HFFc6 (cell line): ENCODE results near the gene BRD7. TPM values are rescaled to one million over a fixed set of nuclear protein-coding genes. Genes with fewer than 3 reads are reported as not detected.

Experiments used
- DNase-seq: peaks from one replicate; pipeline ENCODE4 v3.0.0-alpha.2; 2018
- H3K27ac Mint-ChIP-seq: 2 replicates; pipeline ENCODE4 v1.8.0; 2020; ENCODE audit warnings: mild to moderate bottlenecking, mixed read lengths
- H3K27me3 Mint-ChIP-seq: 2 replicates; pipeline ENCODE4 v1.8.0; 2021; ENCODE audit warnings: mild to moderate bottlenecking, moderate library complexity, mixed read lengths; ENCODE audit not compliant: insufficient read depth
- H3K36me3 Mint-ChIP-seq: 2 replicates; pipeline ENCODE4 v1.8.0; 2021; ENCODE audit warnings: low read depth, mixed read lengths
- H3K4me1 Mint-ChIP-seq: 2 replicates; pipeline ENCODE4 v1.8.0; 2020; ENCODE audit warnings: low read depth, mixed read lengths
- H3K4me3 Mint-ChIP-seq: 2 replicates; pipeline ENCODE4 v1.8.0; 2020; ENCODE audit warnings: mild to moderate bottlenecking, moderate library complexity, mixed read lengths
- H3K9me3 Mint-ChIP-seq: 2 replicates; pipeline ENCODE4 v1.8.0; 2020; ENCODE audit warnings: mild to moderate bottlenecking, mixed read lengths
- CTCF ChIP-seq: fragments of 200-600 bp; sonication (generic); IDR thresholded peaks from 2 replicates; pipeline ENCODE4 v1.5.0; 2021; ENCODE audit warnings: antibody characterized with exemption, mild to moderate bottlenecking
- total RNA-seq, 6 experiments: library from RNA; stranded (reverse); fragmentation: NEBNext Ultra II Directional; extraction: Animal tissue kit (Norgen Biotek cat#: 25700); gene quantifications; 2 replicates in 1 of 6; 3 replicates in 5 of 6; pipeline ENCODE4 v1.2.3, GENCODE V29; 2021

BRD7 gene
- total RNA-seq, 6 experiments from 2014 or later = 50.5 to 65.0 (median 63.0) TPM

GRCh38 chr16:50407351-50407750, 38.6 kb upstream of the BRD7 start:
- Mint-ChIP-seq H3K4me1 (no peaks in the 10 kb centered on the region), H3K9me3 (no peaks in the 10 kb centered on the region), H3K27me3 (peaks cover 12% of the 10 kb centered on the region), H3K36me3 (no peaks in the 10 kb centered on the region), H3K4me3 (no peak overlapping the region), H3K27ac (no peak overlapping the region)
- no peak for TF ChIP-seq CTCF
- no peak for DNase-seq

GRCh38 chr16:50403491-50403890, 34.7 kb upstream of the BRD7 start:
- no peaks in the 10 kb centered on the region for H3K9me3 Mint-ChIP-seq

GRCh38 chr16:50402298-50402895, 33.6 kb upstream of the BRD7 start:
- no peak for TF ChIP-seq CTCF
- Mint-ChIP-seq H3K4me3 (no peak overlapping the region), H3K4me1 (peaks cover 2% of the 10 kb centered on the region), H3K9me3 (no peaks in the 10 kb centered on the region), H3K27me3 (peaks cover 12% of the 10 kb centered on the region), H3K27ac (no peak overlapping the region), H3K36me3 (no peaks in the 10 kb centered on the region)
- DNase-seq = no peak

More at GRCh38 chr16:50403491-50403890, 34.7 kb upstream of the BRD7 start:
- no peak overlapping the region for H3K4me3 Mint-ChIP-seq
- TF ChIP-seq CTCF = no peak
- no peaks in the 10 kb centered on the region for H3K36me3 Mint-ChIP-seq
- H3K27me3 Mint-ChIP-seq = peaks cover 12% of the 10 kb centered on the region
- H3K27ac Mint-ChIP-seq = no peak overlapping the region
- no peak for DNase-seq
- H3K4me1 Mint-ChIP-seq = no peaks in the 10 kb centered on the region

- Mint-ChIP-seq H3K36me3 (no peaks in the 10 kb centered on the region), H3K4me1 (peaks cover 9% of the 10 kb centered on the region), H3K4me3 (no peak overlapping the region), H3K9me3 (no peaks in the 10 kb centered on the region), H3K27ac (no peak overlapping the region), H3K27me3 (peaks cover 12% of the 10 kb centered on the region)
- TF ChIP-seq CTCF = no peak
- DNase-seq = no peak
These were observed 32.6 kb upstream of the BRD7 start for GRCh38 chr16:50401355-50401754.

- Mint-ChIP-seq H3K4me3 (no peak overlapping the region), H3K36me3 (no peaks in the 10 kb centered on the region), H3K27me3 (peaks cover 12% of the 10 kb centered on the region), H3K9me3 (no peaks in the 10 kb centered on the region), H3K27ac (no peak overlapping the region), H3K4me1 (peaks cover 9% of the 10 kb centered on the region)
- no peak for TF ChIP-seq CTCF
- no peak for DNase-seq
These were observed 32.2 kb upstream of the BRD7 start for GRCh38 chr16:50400967-50401348.
